Upper lobe of left lung (tissue), 6 donors: Measurements from ENCODE around the gene DNAJC28. TPM values are rescaled to one million over a fixed set of nuclear protein-coding genes. Genes with fewer than 3 reads are reported as not detected.

Experiments
- ATAC-seq, 2 donors: fragments of 200-7000 bp; cut with Tn5 transposase; one replicate each; pipeline ENCODE4 v1.9.1; 2022; ENCODE audit warnings: mild to moderate bottlenecking in 2 of 2, moderate library complexity in 2 of 2; ENCODE audit not compliant: low FRiP score in 2 of 2
- DNase-seq, 2 donors: peaks; one replicate each; pipeline ENCODE4 v3.0.0-alpha.2; 2019 to 2020
- H3K27ac ChIP-seq, 4 donors: fragments of 200-600 bp; sonication (generic); one replicate each; pipeline ENCODE4 v1.5.1; 2016 to 2019
- H3K27me3 ChIP-seq, 4 donors: fragments of 200-600 bp; sonication (generic); one replicate each; pipeline ENCODE4 v1.5.1; 2017 to 2019
- H3K36me3 ChIP-seq, 4 donors: fragments of 200-600 bp; sonication (generic); one replicate each; pipeline ENCODE4 v1.5.1; 2016 to 2019
- H3K4me1 ChIP-seq, 4 donors: fragments of 200-600 bp; sonication (generic); one replicate each; pipeline ENCODE4 v1.5.1; 2018 to 2019
- H3K4me3 ChIP-seq, 4 donors: fragments of 200-600 bp; sonication (generic); one replicate each; pipeline ENCODE4 v1.5.1; 2017 to 2019; ENCODE audit warnings: mild to moderate bottlenecking in 2 of 4, moderate library complexity in 1 of 4
- H3K9me3 ChIP-seq, 4 donors: fragments of 200-600 bp; sonication (generic); one replicate each; pipeline ENCODE4 v1.5.1; 2018 to 2019
- CTCF ChIP-seq, 6 experiments: fragments of 450-650 bp in 4 of 6; fragments of 200-600 bp in 2 of 6; sonication (generic) in 2 of 6; IDR thresholded peaks; one replicate each; pipeline ENCODE4 v1.5.1; 2016 to 2019; ENCODE audit warnings: antibody characterized with exemption in 6 of 6
- EP300 ChIP-seq, 4 donors: sonication (generic); formaldehyde crosslinking; IDR thresholded peaks; one replicate each; pipeline ENCODE4 v1.5.1; 2017; ENCODE audit warnings: antibody characterized with exemption in 4 of 4, control low read depth in 2 of 4
- POLR2A ChIP-seq, 4 donors: fragments of 450-650 bp; IDR thresholded peaks; one replicate each; pipeline ENCODE4 v1.5.1; 2016 to 2017; ENCODE audit warnings: antibody characterized with exemption in 4 of 4, mild to moderate bottlenecking in 2 of 4
- POLR2AphosphoS5 ChIP-seq, 2 donors: sonication (generic); formaldehyde crosslinking; IDR thresholded peaks; one replicate each; pipeline ENCODE4 v1.5.1; 2017; ENCODE audit warnings: antibody characterized with exemption in 2 of 2
- WGBS, 2 donors: methylation state at CpG; one replicate each; pipeline ENCODE4 v1.1.5; 2017 to 2018; 5-methylcytosine and 5-hydroxymethylcytosine counted together
- total RNA-seq, 6 donors: library from RNA; depleted of rRNA in 4 of 6; stranded (reverse); fragments of >200 nt in 4 of 6; gene quantifications; one replicate each; pipeline versions ENCODE4 v1.1.0 to v1.2.1, GENCODE V29; 2016 to 2021
- donor health status: DM: no; HTN: no; CAD: no; lungs with moderate emphysema.
- donor health status: DM: no; HTN: yes; CAD: no; lungs with severe emphysema.

The DNAJC28 gene, protein sequence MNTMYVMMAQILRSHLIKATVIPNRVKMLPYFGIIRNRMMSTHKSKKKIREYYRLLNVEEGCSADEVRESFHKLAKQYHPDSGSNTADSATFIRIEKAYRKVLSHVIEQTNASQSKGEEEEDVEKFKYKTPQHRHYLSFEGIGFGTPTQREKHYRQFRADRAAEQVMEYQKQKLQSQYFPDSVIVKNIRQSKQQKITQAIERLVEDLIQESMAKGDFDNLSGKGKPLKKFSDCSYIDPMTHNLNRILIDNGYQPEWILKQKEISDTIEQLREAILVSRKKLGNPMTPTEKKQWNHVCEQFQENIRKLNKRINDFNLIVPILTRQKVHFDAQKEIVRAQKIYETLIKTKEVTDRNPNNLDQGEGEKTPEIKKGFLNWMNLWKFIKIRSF
- total RNA-seq: 1 to 10 TPM in 5 of 6 donors, under 1 TPM in 1; 0.55 to 3.1 (median 1.6) TPM

DNA sequence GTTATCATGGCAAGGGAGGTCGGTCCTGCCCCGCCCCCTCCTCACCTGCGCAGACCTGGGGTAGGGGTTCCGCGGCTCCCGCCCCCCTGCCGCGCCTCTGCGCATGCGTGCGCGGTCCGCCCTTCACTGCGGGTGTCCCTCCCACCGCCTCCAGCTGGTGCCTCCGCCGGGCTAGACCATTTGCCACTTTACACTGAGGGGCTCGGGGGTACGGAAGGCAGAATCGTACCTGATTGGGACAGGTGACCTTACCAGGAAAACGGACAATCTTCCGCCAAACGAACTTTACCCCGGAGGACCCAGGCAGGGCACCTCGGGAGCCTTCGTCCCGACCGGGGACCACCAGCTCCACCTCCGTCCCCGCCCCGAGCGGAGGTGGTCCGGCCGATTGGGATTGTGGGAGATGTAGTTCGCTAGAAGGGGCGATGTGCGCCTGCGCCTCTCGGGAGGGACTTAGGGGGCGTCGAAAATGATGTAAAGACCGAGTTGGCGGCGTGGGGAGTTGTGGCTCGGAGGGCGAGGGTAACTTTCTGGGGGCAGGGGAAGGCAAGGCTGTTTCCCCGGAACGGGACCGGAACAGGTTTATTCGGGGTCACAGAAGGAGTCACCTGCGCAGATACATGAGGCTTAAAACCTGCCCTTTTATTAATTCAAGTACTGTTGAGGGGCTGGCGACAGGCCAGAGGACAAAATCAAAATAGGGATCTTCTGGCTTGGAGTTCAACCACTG, at the start of gene DNAJC28:
Gene DNAJC28 (minus strand): TSS at position 344 of the 730 bp plus-strand sequence. CDS start 2,323 bp downstream, outside the sequence.
- Histone ChIP-seq H3K36me3 (no peaks in the 10 kb centered on the region), H3K27me3 (no peaks in the 10 kb centered on the region), H3K4me1 (peaks cover 4 to 14% (median 10%) of the 10 kb centered on the region in 4 donors), H3K4me3 (peak within 1 kb of the TSS; percentile 60 to 90 (median 83)), H3K27ac (peak within 1 kb of the TSS; percentile 75 to 93 (median 84)), H3K9me3 (no peaks in the 10 kb centered on the region)
- WGBS, 2 donors: 1% methylated on average over 22 to 29 of the region's 52 CpGs
- ATAC-seq (peak; percentile 98 to 99), DNase-seq (peak; percentile 93 to 95)
- TF ChIP-seq POLR2A (IDR thresholded peaks at IDR 0.05): peak in 2 of 4 donors; percentile 50 to 75
- TF ChIP-seq CTCF (IDR thresholded peaks at IDR 0.05): peak in 1 of 6 experiments; percentile 7
- TF ChIP-seq EP300 (IDR thresholded peaks at IDR 0.05): no peak
- TF ChIP-seq POLR2AphosphoS5 (IDR thresholded peaks at IDR 0.05): peak; percentile 60 to 82

DNA sequence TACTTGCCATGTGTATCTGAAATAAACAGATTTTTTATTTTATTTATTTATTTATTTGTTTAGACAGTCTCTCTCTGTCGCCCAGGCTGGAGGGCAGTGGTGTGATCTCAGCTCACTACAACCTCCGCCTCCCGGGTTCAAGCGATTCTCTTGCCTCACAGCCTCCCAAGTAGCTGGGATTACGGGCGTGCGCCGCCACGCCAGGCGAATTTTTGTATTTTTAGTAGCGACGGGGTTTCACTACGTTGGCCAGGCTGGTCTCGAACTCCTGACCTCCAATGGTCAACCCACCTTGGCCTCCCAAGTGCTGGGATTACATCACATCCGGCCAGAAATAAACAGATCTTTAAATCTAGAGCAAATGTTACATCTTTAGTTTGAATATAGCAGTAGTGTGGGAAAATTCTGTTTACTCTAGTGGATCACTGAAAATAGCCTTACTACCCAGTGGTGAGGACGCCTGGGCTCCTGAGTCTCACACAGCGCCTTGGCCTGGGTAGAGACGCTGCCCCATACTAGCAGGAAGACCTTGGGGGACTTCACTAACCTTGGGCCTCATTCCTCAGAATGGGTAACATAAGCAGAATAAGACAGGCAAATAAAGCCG, 49.7 kb upstream of the DNAJC28 start:
- Histone ChIP-seq H3K27ac (peak overlapping the region; percentile 94 to 99 (median 99)), H3K27me3 (no peaks in the 10 kb centered on the region), H3K4me1 (peaks cover 29 to 36% (median 33%) of the 10 kb centered on the region in 4 donors), H3K36me3 (peaks cover 6 to 27% (median 16%) of the 10 kb centered on the region in 4 donors), H3K4me3 (peak overlapping the region in 3 of 4 donors; percentile 70 to 73 (median 70)), H3K9me3 (no peaks in the 10 kb centered on the region)
- 45 to 51% methylated on average over 19 of the region's 19 CpGs for WGBS, 2 donors
- TF ChIP-seq POLR2A (IDR thresholded peaks at IDR 0.05) (no peak), EP300 (IDR thresholded peaks at IDR 0.05) (no peak), POLR2AphosphoS5 (IDR thresholded peaks at IDR 0.05) (no peak), CTCF (IDR thresholded peaks at IDR 0.05) (no peak)
- DNase-seq (peak in 1 of 2 donors; percentile 58), ATAC-seq (no peak)

- no peaks in the 10 kb centered on the region for H3K27me3 ChIP-seq
- WGBS, 2 donors: 65 to 68% methylated on average over 3 of the region's 3 CpGs
- no peak for DNase-seq
- H3K27ac ChIP-seq: peak overlapping the region; percentile 94 to 99 (median 99)
- H3K4me3 ChIP-seq: peak overlapping the region in 2 of 4 donors; percentile 70 to 73
- H3K4me1 ChIP-seq: peaks cover 24 to 31% (median 28%) of the 10 kb centered on the region in 4 donors
- ATAC-seq: no peak
- H3K36me3 ChIP-seq: peaks cover 6 to 29% (median 18%) of the 10 kb centered on the region in 4 donors
- TF ChIP-seq EP300 (IDR thresholded peaks at IDR 0.05) (no peak), POLR2A (IDR thresholded peaks at IDR 0.05) (no peak), POLR2AphosphoS5 (IDR thresholded peaks at IDR 0.05) (no peak), CTCF (IDR thresholded peaks at IDR 0.05) (no peak)
- H3K9me3 ChIP-seq: no peaks in the 10 kb centered on the region
Observed at GRCh38 chr21:33540711-33541104, 49.2 kb upstream of the DNAJC28 start.

DNA sequence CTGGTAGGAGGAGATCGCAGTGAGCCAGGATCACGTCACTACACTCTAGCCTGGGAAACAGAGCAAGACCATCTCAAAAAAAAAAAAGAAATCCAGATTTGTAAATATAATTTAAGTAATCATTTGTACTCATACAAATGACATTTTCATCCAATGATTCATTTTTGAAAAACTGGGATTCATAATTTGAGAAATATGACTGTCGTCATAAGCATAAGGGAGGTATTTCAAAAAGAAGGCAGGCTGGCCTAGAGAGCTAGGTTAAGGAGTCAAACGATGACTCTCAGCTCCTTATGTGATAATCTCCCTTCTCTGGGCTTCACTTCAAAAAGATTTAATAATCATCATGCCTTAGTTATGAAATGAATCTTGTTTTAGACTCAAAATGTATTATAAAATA, 48.1 kb upstream of the DNAJC28 start:
- no peaks in the 10 kb centered on the region for H3K27me3 ChIP-seq
- no peak for TF ChIP-seq POLR2A (IDR thresholded peaks at IDR 0.05)
- TF ChIP-seq POLR2AphosphoS5 (IDR thresholded peaks at IDR 0.05): no peak
- TF ChIP-seq CTCF (IDR thresholded peaks at IDR 0.05): no peak
- TF ChIP-seq EP300 (IDR thresholded peaks at IDR 0.05): no peak
- WGBS, 2 donors: 85 to 89% methylated on average over 4 of the region's 4 CpGs
- H3K4me1 ChIP-seq: peaks cover 13 to 20% (median 17%) of the 10 kb centered on the region in 4 donors
- H3K36me3 ChIP-seq: peaks cover 6 to 40% (median 20%) of the 10 kb centered on the region in 4 donors
- no peak for ATAC-seq
- H3K4me3 ChIP-seq: no peak overlapping the region
- H3K27ac ChIP-seq: no peak overlapping the region
- no peak for DNase-seq
- H3K9me3 ChIP-seq: no peaks in the 10 kb centered on the region
